GM18508 (cell line): ENCODE results near the gene CHST7.
A peak's percentile ranks its signal among the peaks of the same experiment; 100 is the strongest.

Experiments used
- ATAC-seq: cut with Tn5 transposase; IDR thresholded peaks from one replicate; pipeline ENCODE4 v1.9.1; 2021; ENCODE audit warnings: moderate number of reproducible peaks; ENCODE audit not compliant: insufficient read depth, unreplicated experiment

The CHST7 gene

DNA sequence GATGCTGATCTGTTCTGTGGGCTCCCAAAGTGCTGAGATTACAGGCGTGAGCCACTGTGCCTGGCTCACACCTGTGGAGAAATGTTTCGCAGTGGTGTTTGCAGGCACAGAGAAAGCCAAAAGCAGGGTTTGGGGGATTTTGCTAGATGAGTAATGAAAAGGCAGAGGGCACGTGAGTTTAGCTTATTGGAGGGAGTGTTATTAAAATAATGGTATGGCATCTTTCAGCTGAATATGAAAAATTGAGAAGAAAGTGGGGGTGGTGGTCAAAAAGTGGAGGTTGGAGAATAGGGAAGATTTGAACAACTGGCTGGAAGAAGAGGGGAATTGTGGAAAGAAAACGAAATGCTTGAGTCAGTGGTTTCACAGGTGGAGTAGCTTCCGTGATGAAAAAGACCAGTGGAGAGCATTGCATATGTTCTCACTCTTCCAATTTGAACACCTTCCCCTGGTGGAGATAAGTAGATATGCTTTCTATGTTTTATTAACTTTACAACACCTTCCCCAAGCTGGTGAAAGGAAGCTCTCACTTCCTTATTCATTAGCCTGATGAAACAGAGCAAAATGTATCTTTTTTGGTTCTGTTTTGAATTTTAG, 1.1 kb upstream of the CHST7 start:
- peak; percentile 65 for ATAC-seq

DNA sequence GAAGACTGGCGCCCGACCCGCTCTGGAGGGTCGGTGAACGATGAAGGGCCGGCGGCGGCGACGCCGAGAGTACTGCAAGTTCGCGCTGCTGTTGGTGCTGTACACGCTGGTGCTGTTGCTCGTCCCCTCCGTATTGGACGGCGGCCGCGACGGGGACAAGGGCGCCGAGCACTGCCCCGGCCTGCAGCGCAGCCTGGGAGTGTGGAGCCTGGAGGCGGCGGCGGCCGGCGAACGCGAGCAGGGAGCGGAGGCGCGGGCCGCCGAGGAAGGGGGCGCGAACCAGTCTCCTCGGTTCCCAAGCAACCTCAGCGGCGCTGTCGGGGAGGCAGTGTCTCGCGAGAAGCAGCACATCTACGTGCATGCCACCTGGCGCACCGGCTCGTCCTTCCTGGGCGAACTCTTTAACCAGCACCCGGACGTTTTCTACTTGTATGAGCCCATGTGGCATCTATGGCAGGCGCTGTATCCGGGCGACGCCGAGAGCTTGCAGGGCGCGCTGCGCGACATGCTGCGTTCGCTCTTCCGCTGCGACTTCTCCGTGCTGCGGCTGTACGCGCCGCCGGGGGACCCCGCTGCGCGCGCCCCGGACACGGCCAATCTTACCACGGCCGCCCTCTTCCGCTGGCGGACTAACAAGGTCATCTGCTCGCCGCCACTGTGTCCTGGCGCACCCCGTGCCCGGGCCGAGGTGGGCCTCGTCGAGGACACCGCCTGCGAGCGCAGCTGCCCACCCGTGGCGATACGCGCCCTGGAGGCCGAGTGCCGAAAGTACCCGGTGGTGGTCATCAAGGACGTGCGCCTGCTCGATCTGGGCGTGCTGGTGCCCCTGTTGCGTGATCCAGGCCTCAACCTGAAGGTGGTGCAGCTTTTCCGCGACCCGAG, 568 bp downstream of the CHST7 start:
- ATAC-seq, result no peak

DNA sequence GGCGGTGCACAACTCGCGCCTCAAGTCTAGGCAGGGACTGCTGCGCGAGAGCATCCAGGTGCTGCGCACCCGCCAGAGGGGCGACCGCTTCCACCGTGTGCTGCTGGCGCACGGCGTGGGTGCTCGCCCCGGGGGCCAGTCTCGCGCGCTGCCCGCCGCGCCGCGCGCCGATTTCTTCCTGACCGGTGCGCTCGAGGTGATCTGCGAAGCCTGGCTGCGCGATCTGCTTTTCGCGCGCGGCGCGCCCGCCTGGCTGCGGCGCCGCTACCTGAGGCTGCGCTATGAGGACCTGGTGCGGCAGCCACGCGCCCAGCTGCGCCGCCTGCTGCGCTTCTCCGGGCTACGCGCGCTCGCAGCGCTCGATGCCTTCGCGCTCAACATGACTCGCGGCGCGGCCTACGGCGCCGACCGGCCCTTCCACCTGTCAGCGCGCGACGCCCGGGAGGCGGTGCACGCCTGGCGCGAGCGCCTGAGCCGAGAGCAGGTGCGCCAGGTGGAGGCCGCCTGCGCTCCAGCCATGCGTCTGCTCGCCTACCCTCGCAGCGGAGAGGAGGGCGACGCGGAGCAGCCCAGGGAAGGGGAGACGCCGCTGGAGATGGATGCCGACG, 1.3 kb downstream of the CHST7 start:
- no peak for ATAC-seq

DNA sequence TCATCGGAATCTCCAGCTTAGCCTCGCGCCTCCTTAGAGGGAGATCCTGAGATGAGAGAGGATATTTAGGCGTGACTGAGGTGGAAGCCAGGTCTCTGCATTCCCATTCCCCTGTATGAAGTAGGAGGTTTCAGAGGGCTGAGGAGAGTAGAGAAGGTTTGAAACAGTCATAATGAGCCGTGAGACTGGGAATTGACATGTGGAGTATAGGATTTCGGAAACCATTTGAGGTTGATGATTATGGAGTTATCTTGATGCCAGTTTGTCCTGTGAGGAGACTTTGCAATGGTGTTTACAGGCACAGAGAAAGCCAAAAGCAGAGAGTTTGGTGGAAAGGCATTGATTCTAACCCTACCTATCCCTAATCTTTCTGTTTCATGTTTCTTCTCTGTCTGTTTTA, 2.0 kb downstream of the CHST7 start:
- ATAC-seq, result no peak

DNA sequence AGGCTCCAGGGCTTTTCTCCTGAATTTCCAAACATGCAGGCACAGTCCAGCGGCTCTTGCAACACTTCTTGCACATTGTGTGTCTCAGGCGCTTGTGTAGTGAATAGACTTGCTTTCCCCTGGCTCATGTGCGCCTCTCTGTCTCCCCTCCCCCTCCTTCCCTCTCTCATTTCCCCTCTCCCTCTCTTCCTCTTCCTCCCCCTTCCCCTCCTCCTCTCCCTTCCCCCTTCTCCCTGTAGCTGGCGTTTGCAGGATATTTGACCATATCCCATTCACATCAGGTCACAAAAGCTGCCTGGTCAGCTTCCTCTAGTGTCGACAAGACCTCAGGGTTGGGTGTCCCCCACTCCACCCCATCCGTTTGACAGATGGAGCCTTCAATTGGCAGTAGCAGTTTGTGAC, 2.4 kb downstream of the CHST7 start:
- ATAC-seq, result no peak

DNA sequence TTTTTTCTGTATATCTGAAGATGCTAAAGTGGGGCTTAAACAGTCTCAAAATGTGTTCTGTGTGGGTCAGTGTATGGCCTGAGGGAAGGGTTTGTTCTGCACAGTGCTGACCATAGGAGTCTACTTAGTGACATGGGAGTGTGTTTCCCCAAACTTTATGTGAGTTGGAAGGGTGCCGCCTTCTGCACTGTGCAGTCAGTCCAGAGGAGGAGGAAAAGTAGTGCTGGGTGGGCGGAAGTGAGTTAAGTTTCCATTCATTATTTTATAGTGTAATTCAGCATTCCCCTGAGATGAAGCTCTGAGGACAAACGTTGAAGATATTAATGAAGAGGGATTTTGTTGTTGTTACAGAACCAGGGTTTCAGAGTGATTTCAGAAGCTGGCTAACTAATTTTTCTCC, 2.9 kb downstream of the CHST7 start:
- no peak for ATAC-seq

DNA sequence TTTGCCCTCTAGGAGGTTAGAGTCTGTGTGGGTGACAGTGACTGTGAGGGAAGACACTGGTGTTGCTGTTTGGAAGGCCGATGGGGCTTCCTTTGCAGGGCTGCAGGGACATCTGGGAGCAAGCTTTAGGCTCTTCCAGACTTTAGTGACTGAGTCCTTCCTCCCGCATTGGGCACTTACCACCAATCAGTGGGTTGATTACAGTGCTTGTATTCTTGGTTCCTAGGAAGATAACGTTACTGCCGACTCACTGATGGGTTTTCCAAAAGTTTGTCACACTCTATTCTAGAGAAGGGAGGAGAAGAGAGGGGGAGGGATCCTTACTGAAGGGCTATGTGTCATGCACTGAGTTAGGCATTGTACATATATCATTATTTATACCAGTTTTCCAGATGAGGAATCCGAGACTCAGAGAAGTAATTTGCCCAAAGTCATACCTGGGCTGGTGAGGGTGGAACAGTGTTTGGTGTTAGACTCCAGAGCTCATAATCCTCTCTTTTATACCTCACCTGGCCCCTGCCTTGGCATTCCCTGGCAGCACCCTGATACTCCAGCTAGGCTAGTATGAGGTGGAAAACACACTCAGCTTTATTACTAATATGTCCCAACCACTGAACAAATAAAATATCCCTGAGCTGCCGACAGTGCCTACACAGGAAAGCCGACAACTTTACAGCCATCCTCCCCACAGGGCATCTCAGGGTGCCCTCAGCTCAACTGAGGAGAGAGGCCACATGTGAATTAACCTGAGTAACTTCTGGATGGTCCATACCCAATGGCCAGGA, 3.8 kb downstream of the CHST7 start:
- ATAC-seq, result no peak

DNA sequence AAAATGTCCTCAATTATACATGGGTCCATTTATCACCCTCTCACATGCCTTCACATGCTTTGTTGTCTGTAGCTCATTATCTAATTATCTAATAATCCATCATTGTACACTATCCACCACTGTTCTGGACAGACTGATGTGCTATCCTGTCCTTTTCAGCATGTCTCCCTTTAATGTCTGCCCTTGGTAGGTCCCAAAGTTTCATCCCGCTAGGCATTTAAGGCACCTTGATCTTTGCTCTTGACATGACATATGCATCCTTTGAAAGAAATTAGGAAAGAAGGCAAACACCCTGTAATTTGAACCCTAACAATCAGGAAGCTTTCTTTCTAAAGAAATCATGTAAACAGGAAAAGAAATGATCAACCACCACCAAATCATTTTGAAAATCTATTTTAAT, 5.7 kb downstream of the CHST7 start:
- no peak for ATAC-seq

DNA sequence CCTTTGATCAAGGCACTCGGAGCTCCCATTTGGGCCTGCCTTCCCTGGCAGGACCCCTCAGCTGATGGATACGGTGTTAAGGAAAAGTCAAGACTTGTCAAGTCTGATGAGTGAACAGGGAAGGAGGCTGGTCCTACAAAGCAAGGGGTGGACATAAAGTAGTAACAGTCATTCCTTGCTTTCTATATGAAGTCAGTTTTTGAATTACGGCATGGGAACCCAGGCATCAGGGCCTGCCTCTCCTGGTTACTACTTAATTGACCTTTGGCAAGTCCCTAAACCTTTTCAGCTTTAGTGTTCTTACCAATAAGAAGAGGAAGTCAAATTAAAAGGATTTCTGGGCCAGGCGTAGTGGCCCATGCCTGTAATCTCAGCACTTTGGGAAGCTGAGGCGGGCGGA, 7.0 kb downstream of the CHST7 start:
- ATAC-seq, result no peak

DNA sequence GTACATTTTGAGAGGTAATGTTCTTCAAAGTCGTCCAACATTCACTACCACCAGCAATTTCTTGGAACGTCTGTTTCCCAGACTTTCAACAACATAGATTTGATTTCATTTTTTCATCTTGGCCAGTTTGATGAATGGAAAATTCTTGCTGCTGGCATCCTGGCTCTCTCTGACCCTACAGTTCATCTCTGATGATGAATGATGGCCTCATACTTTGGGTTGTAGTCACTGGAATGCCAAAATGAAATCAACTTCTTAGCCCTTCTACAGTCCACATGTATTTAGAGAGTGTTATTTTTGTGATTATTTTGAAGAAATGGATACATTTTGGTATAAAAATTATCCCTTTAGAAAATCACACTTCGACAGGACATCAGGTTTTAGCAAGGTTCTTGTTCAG, 8.8 kb downstream of the CHST7 start:
- no peak for ATAC-seq

DNA sequence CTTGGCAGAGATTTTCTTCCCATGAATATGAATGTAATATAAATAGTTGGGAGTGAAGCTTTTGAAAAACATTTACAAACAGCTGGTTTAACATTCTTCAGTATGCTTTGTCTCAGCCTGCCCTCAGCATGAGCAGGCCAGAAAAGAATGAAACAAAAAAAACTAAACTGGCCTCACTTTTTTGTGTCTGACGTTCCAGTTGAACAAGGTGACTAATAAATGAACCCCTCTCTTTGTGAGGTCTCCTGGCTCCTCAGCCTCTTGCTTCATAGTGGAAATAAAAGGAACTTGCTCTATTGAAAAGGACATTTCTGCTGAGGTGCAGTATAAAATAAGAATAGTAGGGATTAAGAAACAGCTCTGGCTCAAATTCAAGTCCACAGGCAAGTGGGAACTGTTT, 9.4 kb downstream of the CHST7 start:
- no peak for ATAC-seq

DNA sequence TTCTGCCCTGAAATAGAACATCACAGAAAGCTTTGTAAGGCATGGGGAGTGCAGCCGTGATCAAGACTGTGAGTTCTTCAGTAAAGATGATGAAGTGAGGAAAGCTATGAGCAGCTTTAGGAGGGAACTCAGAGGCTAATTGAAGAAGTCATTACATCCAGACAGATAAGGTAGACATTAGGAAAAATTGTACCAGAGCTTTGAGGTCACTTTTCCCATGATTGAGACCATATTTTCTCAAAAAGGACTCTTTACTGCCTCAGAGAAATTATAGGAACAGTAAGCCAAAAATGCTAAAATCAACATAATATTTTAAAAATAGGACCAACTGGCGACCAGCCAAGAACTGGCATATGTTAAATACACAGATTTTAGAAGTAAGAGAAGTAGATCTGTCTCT, 11.2 kb downstream of the CHST7 start:
- ATAC-seq, result no peak

DNA sequence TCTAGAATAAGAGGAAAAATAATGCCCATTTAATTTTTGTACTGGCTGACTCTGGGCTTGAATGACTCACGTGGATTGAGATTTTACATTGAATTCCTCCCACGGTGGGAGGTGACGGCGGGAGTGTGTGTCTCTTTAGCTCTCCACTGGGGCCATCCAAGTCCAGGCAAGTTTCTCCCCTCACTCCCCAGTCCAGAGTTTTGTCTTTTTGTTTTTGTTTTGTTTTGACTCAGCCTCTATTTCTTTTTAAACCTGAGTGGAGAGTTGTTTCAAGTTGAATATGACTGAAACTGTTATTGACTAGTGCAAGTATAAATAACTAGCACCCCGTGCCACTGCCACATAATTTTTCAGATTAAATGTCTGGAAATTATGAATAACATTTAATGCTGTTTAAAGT, 13.6 kb downstream of the CHST7 start:
- peak; percentile 59 for ATAC-seq

DNA sequence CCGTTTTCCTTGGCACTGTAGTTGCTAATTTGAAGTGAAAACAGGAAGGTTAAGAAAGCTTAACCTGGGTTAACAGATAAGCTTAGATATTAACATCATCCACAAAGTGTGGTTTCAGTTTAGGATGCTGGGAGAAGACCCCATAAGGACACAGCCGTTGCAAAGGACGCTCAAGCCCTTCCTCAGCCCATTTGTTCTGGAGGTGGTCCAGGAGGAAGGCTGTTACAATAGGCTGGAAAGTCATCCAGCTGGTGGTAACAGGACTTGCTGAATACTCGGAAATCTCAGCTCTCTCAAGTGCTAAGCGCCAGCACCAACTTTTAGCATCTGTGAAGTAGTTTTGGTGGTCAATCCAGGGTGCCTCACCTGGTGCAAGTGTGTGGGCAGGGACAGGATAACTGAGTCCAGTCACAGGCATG, 14.2 kb downstream of the CHST7 start:
- peak; percentile 5 for ATAC-seq

DNA sequence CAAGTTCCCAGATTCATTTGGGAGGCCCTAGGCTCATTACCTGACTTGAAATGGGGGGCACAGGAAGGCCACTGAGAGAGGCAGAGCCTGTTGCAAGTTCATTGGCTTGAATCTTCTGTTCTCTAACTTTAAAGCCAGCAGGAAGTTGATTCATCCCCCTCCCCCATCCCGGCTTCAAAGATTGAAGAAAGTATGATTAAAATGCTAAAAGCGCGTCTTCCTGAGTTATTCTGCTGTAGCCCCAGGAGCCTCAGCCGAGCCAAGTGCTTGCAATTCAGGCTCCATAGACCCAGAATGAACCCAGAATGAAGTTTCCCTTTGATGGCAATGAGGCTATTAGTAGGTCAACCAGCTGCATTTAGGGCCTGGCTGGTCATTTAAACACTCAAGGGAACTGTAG, 14.7 kb downstream of the CHST7 start:
- no peak for ATAC-seq

DNA sequence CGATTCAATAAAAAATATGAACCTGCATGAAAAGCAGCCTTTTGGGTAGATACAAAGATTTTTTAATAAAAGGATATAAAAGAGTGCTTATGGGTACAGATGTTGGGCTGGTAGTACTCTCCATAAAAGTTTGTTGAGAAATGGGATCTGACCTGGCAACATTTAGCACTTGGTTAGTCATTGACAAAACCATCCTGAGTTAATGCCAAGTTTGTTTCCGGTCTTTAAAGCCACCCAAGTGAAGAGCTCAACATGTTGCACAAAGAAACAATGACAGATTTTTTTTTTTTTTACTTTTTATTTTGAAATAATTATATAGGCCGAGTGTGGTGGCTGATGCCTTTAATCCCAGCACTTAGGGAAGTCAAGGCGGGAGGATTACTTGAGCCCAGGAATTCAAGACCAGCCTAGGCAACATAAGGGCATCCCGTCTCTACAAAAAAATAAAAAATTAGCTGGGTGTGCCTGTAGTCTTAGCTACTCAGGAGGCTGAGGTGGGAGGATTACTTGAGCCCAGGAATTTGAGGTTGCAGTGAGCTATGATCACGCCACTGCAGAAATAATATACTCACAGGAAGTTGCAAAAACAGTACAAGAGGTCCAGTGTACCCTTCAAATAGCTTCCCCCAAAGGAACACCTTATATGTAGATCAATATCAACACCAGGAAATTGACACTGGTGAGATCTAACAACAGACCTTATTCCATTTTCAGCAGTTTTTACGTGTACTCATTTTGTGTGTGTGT, 16.6 kb downstream of the CHST7 start:
- no peak for ATAC-seq

DNA sequence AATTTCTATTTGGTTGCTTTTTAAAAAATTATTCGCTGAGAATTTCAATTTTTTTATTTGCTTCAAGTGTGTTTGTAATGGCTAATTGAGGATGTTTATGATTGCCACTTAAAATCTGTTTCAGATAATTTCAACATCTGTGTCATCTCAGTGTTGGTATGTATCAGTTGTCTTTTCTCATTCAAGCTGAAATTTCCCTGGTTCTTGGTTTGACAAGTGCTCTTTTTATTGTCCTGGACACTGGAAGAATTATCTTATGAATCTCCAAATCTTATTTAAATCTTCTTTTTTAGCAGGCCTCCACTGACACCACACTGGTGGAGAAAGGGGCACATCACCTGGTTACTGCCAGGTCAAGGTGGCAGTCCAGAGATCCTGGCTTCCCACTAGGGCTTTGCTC, 21.5 kb downstream of the CHST7 start:
- no peak for ATAC-seq

DNA sequence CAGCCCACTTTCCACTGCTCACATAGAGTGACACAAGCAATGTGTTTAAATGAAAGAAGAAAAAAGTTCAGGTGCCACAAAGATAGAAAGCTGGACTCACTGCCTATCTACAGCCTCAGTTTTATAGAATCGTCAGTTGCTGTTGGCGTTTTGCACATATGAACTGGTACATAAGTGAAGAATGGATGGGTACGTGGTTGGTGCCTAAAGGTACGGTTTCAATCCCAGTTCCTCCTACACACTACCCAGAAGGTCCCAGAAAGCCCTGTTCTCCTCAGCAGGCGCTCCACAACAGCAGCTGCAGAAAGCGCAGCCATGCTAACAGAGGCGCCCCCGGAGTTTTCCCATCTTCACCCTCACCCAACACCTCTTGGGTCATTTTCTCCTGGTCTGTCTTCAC, 23.6 kb downstream of the CHST7 start:
- no peak for ATAC-seq

DNA sequence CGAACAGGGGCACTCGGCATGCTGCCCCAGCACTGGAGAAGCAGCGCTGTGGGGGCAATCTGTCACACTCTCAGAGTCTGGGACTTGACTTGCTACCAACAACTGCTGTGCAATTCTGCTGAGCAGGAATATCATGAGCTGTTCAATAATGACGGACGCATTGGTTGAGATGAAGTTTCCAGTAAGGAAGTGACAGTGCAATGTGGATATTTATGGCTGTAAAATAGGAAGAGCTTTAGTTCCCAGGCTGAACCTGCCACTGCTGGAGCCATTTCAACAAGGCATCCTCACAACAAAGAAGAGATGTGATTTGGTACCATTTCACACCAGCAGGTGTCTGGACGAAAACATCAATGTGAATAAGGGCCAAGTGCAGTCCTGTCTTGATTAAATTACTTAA, 24.2 kb downstream of the CHST7 start:
- no peak for ATAC-seq

DNA sequence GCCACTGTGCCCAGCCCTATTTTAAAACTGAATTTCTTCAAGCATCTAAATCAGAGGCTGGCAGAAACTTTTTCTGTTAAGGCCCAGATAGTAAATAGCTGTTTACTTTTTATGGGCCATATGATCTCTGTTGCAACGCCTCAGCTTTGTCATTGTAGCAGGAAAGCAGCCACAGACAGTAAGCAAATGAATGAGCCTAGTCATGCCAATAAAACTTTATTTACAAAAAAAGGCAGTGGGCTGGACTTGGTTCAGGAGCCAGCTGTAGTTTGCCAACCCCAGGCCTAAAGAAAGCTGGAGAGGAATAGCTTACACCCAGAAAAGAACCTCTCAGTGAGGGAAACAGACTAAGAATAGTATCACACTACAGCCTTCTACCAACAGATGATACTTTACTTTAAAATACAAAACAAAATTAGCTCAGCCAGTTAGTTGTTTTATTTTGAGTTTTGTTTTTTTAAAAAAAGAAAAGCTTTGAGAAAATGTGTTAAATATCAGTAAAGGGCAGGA, 25.5 kb downstream of the CHST7 start:
- no peak for ATAC-seq
